Measurements from ENCODE around the gene BLTP3B. TPM values are rescaled to one million over a fixed set of nuclear protein-coding genes. Genes with fewer than 3 reads are reported as not detected.
A peak's percentile ranks its signal among the peaks of the same experiment; 100 is the strongest.

BLTP3B gene
- total RNA-seq, 1 donor from 2014 or later, result 26.6 TPM

- no peaks in the 10 kb centered on the region for H3K9me3 ChIP-seq (ENCODE audit: control insufficient read depth in 3 of 3, low read length in 3 of 3)
Observed at GRCh38 chr12:100120355-100120754, 22.3 kb downstream of the BLTP3B start.

GRCh38 chr12:100115291-100115690 lies 27.4 kb downstream of the BLTP3B start:
- no peak overlapping the region for H3K4me3 ChIP-seq (ENCODE audit: low read length in 3 of 3)
- no peaks in the 10 kb centered on the region for H3K4me1 ChIP-seq (ENCODE audit: control insufficient read depth in 3 of 3, insufficient read depth in 3 of 3, low read length in 3 of 3)
- H3K9ac ChIP-seq (ENCODE audit: low read depth in 1 of 3, low read length in 3 of 3), result no peak overlapping the region
- H3K27me3 ChIP-seq (ENCODE audit: control insufficient read depth in 3 of 3, insufficient read depth in 3 of 3, low read length in 3 of 3), result no peaks in the 10 kb centered on the region
- no peaks in the 10 kb centered on the region for H3K36me3 ChIP-seq (ENCODE audit: control insufficient read depth in 3 of 3, insufficient read depth in 3 of 3, low read length in 3 of 3)
- H3K27ac ChIP-seq (ENCODE audit: low read depth, low read length), result no peak overlapping the region
- no peaks in the 10 kb centered on the region for H3K9me3 ChIP-seq (ENCODE audit: control insufficient read depth in 3 of 3, low read length in 3 of 3)

More at GRCh38 chr12:100120355-100120754, 22.3 kb downstream of the BLTP3B start:
- Histone ChIP-seq H3K36me3 (ENCODE audit: control insufficient read depth in 3 of 3, insufficient read depth in 3 of 3, low read length in 3 of 3) (no peaks in the 10 kb centered on the region), H3K9ac (ENCODE audit: low read depth in 1 of 3, low read length in 3 of 3) (no peak overlapping the region), H3K4me3 (ENCODE audit: low read length in 3 of 3) (no peak overlapping the region), H3K27me3 (ENCODE audit: control insufficient read depth in 3 of 3, insufficient read depth in 3 of 3, low read length in 3 of 3) (no peaks in the 10 kb centered on the region), H3K4me1 (ENCODE audit: control insufficient read depth in 3 of 3, insufficient read depth in 3 of 3, low read length in 3 of 3) (peaks cover 0 to 1% (median 0%) of the 10 kb centered on the region in 3 donors), H3K27ac (ENCODE audit: low read depth, low read length) (no peak overlapping the region)

- no peak overlapping the region for H3K4me3 ChIP-seq (ENCODE audit: low read length in 3 of 3)
- no peaks in the 10 kb centered on the region for H3K4me1 ChIP-seq (ENCODE audit: control insufficient read depth in 3 of 3, insufficient read depth in 3 of 3, low read length in 3 of 3)
- H3K36me3 ChIP-seq (ENCODE audit: control insufficient read depth in 3 of 3, insufficient read depth in 3 of 3, low read length in 3 of 3), result no peaks in the 10 kb centered on the region
- H3K27ac ChIP-seq (ENCODE audit: low read depth, low read length), result no peak overlapping the region
- H3K9ac ChIP-seq (ENCODE audit: low read depth in 1 of 3, low read length in 3 of 3), result no peak overlapping the region
- H3K9me3 ChIP-seq (ENCODE audit: control insufficient read depth in 3 of 3, low read length in 3 of 3), result no peaks in the 10 kb centered on the region
- no peaks in the 10 kb centered on the region for H3K27me3 ChIP-seq (ENCODE audit: control insufficient read depth in 3 of 3, insufficient read depth in 3 of 3, low read length in 3 of 3)
Observed at GRCh38 chr12:100114574-100114973, 28.1 kb downstream of the BLTP3B start.

GRCh38 chr12:100110276-100110675 lies 32.4 kb downstream of the BLTP3B start:
- Histone ChIP-seq H3K4me3 (ENCODE audit: low read length in 3 of 3) (no peak overlapping the region), H3K9me3 (ENCODE audit: control insufficient read depth in 3 of 3, low read length in 3 of 3) (peaks cover 0 to 3% (median 0%) of the 10 kb centered on the region in 3 donors), H3K36me3 (ENCODE audit: control insufficient read depth in 3 of 3, insufficient read depth in 3 of 3, low read length in 3 of 3) (peaks cover 0 to 3% (median 0%) of the 10 kb centered on the region in 3 donors), H3K9ac (ENCODE audit: low read depth in 1 of 3, low read length in 3 of 3) (no peak overlapping the region), H3K27ac (ENCODE audit: low read depth, low read length) (no peak overlapping the region), H3K4me1 (ENCODE audit: control insufficient read depth in 3 of 3, insufficient read depth in 3 of 3, low read length in 3 of 3) (no peaks in the 10 kb centered on the region), H3K27me3 (ENCODE audit: control insufficient read depth in 3 of 3, insufficient read depth in 3 of 3, low read length in 3 of 3) (no peaks in the 10 kb centered on the region)

- Histone ChIP-seq H3K4me1 (ENCODE audit: control insufficient read depth in 3 of 3, insufficient read depth in 3 of 3, low read length in 3 of 3) (no peaks in the 10 kb centered on the region), H3K9ac (ENCODE audit: low read depth in 1 of 3, low read length in 3 of 3) (no peak overlapping the region), H3K27ac (ENCODE audit: low read depth, low read length) (no peak overlapping the region), H3K4me3 (ENCODE audit: low read length in 3 of 3) (no peak overlapping the region), H3K36me3 (ENCODE audit: control insufficient read depth in 3 of 3, insufficient read depth in 3 of 3, low read length in 3 of 3) (peaks cover 0 to 7% (median 0%) of the 10 kb centered on the region in 3 donors), H3K27me3 (ENCODE audit: control insufficient read depth in 3 of 3, insufficient read depth in 3 of 3, low read length in 3 of 3) (no peaks in the 10 kb centered on the region), H3K9me3 (ENCODE audit: control insufficient read depth in 3 of 3, low read length in 3 of 3) (peaks cover 0 to 3% (median 0%) of the 10 kb centered on the region in 3 donors)
Observed at GRCh38 chr12:100106861-100107260, 35.8 kb downstream of the BLTP3B start.

GRCh38 chr12:100105661-100106060 lies 37.0 kb downstream of the BLTP3B start:
- H3K9me3 ChIP-seq (ENCODE audit: control insufficient read depth in 3 of 3, low read length in 3 of 3), result peaks cover 0 to 3% (median 0%) of the 10 kb centered on the region in 3 donors
- H3K27me3 ChIP-seq (ENCODE audit: control insufficient read depth in 3 of 3, insufficient read depth in 3 of 3, low read length in 3 of 3), result no peaks in the 10 kb centered on the region
- H3K36me3 ChIP-seq (ENCODE audit: control insufficient read depth in 3 of 3, insufficient read depth in 3 of 3, low read length in 3 of 3), result peaks cover 0 to 7% (median 0%) of the 10 kb centered on the region in 3 donors
- H3K4me3 ChIP-seq (ENCODE audit: low read length in 3 of 3), result no peak overlapping the region
- no peak overlapping the region for H3K27ac ChIP-seq (ENCODE audit: low read depth, low read length)
- H3K9ac ChIP-seq (ENCODE audit: low read depth in 1 of 3, low read length in 3 of 3), result no peak overlapping the region
- no peaks in the 10 kb centered on the region for H3K4me1 ChIP-seq (ENCODE audit: control insufficient read depth in 3 of 3, insufficient read depth in 3 of 3, low read length in 3 of 3)

- H3K4me3 ChIP-seq (ENCODE audit: low read length in 3 of 3), result no peak overlapping the region
- H3K9me3 ChIP-seq (ENCODE audit: control insufficient read depth in 3 of 3, low read length in 3 of 3), result no peaks in the 10 kb centered on the region
- H3K27ac ChIP-seq (ENCODE audit: low read depth, low read length), result no peak overlapping the region
- H3K27me3 ChIP-seq (ENCODE audit: control insufficient read depth in 3 of 3, insufficient read depth in 3 of 3, low read length in 3 of 3), result no peaks in the 10 kb centered on the region
- no peaks in the 10 kb centered on the region for H3K4me1 ChIP-seq (ENCODE audit: control insufficient read depth in 3 of 3, insufficient read depth in 3 of 3, low read length in 3 of 3)
- H3K36me3 ChIP-seq (ENCODE audit: control insufficient read depth in 3 of 3, insufficient read depth in 3 of 3, low read length in 3 of 3), result peaks cover 0 to 20% (median 13%) of the 10 kb centered on the region in 3 donors
- H3K9ac ChIP-seq (ENCODE audit: low read depth in 1 of 3, low read length in 3 of 3), result peak overlapping the region in 1 of 3 donors; percentile 21
Observed at GRCh38 chr12:100101000-100101399, 41.7 kb downstream of the BLTP3B start.

Small RNA genes within 50 kb of the gene (small RNA-seq; reads per million reads assigned to genes)
- not detected for gene MIR1827
- not detected for gene RN7SL176P

Other genes with a start within 250 kb of the BLTP3B start
- 10.4 TPM for gene ANKS1B, start 157.9 kb downstream of the BLTP3B start, total RNA-seq
- 9.4 TPM for gene ACTR6, start 57.9 kb upstream of the BLTP3B start, total RNA-seq
- gene DEPDC4, start 124.2 kb upstream of the BLTP3B start, total RNA-seq, result 1.0 TPM
- 43.3 TPM for gene SCYL2, start 124.3 kb upstream of the BLTP3B start, total RNA-seq
- under 0.01 TPM for gene SLC17A8, start 214.2 kb upstream of the BLTP3B start, total RNA-seq

Measured in skeletal muscle tissue (tissue), 5 donors.